Left forelimb (tissue), 1 donor: Measurements from ENCODE around the gene SCAMP4.

ENCODE experiments used
- DNase-seq: peaks from one replicate; pipeline ENCODE4 v3.0.0-alpha.2; 2018; ENCODE audit warnings: low spot score

Gene SCAMP4

GRCh38 chr19:1938071-1938470, 32.9 kb downstream of the SCAMP4 start:
- no peak for DNase-seq

GRCh38 chr19:1941146-1942077, 36.2 kb downstream of the SCAMP4 start, which contains the start of gene CSNK1G2:
Gene CSNK1G2, plus strand, starts transcription at chr19:1941172. Its CDS starts 28,601 bp downstream, at chr19:1969773.
- no peak for DNase-seq

GRCh38 chr19:1942078-1942933, 37.1 kb downstream of the SCAMP4 start:
- peak; percentile 82 for DNase-seq

- DNase-seq, result no peak
These were observed 37.8 kb downstream of the SCAMP4 start for GRCh38 chr19:1942934-1943555.

- no peak for DNase-seq
These were observed 38.5 kb downstream of the SCAMP4 start for GRCh38 chr19:1943661-1944087.

- no peak for DNase-seq
These were observed 39.1 kb downstream of the SCAMP4 start for GRCh38 chr19:1944088-1944915.

- DNase-seq, result no peak
These were observed 39.8 kb downstream of the SCAMP4 start for GRCh38 chr19:1944916-1945561.

GRCh38 chr19:1945899-1946298, 40.7 kb downstream of the SCAMP4 start:
- DNase-seq, result no peak

GRCh38 chr19:1947651-1948209, 42.5 kb downstream of the SCAMP4 start:
- no peak for DNase-seq

- DNase-seq, result no peak
These were observed 44.3 kb downstream of the SCAMP4 start for GRCh38 chr19:1949304-1950101.

GRCh38 chr19:1950640-1951039, 45.4 kb downstream of the SCAMP4 start:
- no peak for DNase-seq

GRCh38 chr19:1952635-1953034, 47.4 kb downstream of the SCAMP4 start:
- DNase-seq, result no peak

GRCh38 chr19:1953037-1953436, 47.8 kb downstream of the SCAMP4 start:
- no peak for DNase-seq

- DNase-seq, result no peak
These were observed 48.4 kb downstream of the SCAMP4 start for GRCh38 chr19:1953441-1954094.

GRCh38 chr19:1954532-1954933, 49.3 kb downstream of the SCAMP4 start:
- DNase-seq, result no peak

GRCh38 chr19:1955171-1956121, 50.2 kb downstream of the SCAMP4 start:
- no peak for DNase-seq

- no peak for DNase-seq
These were observed 50.9 kb downstream of the SCAMP4 start for GRCh38 chr19:1956122-1956494.
